HEK293 (cell line): Measurements from ENCODE around the gene PKN3.

Experiments
- CTCF ChIP-seq: fragments of 450-650 bp; formaldehyde crosslinking; IDR thresholded peaks from 2 replicates; pipeline ENCODE4 v1.5.1; 2016; ENCODE audit warnings: missing biosample characterization, missing genetic modification characterization
- GLI2 ChIP-seq: fragments of 450-650 bp; formaldehyde crosslinking; IDR thresholded peaks from 2 replicates; pipeline ENCODE4; 2017; ENCODE audit warnings: missing biosample characterization, missing genetic modification characterization, low read depth, borderline replicate concordance
- MEIS1 ChIP-seq: sonication (generic); formaldehyde crosslinking; IDR thresholded peaks from 2 replicates; pipeline ENCODE4 v1.8.1; 2022; ENCODE audit warnings: missing genetic modification reagents, mild to moderate bottlenecking, borderline replicate concordance
- ZEB2 ChIP-seq: fragments of 450-650 bp; formaldehyde crosslinking; IDR thresholded peaks from 2 replicates; pipeline ENCODE4 v1.5.1; 2016; ENCODE audit warnings: missing biosample characterization, missing genetic modification characterization
- ZFP37 ChIP-seq: fragments of 450-650 bp; formaldehyde crosslinking; IDR thresholded peaks from 2 replicates; pipeline ENCODE4 v1.5.1; 2016; ENCODE audit warnings: missing biosample characterization, missing genetic modification characterization
- ZNF184 ChIP-seq: fragments of 450-650 bp; IDR thresholded peaks from 2 replicates; pipeline ENCODE4 v1.5.1; 2018; ENCODE audit warnings: missing biosample characterization, mild to moderate bottlenecking, missing genetic modification characterization
- ZNF274 ChIP-seq, 2 experiments: fragments of 200-500 bp in 1 of 2; fragments of 450-650 bp in 1 of 2; sonication (Bioruptor generic) in 1 of 2; formaldehyde crosslinking in 1 of 2; IDR thresholded peaks; 2 replicates each; pipeline versions ENCODE4 v1.5.1 to v1.6.1; 2014 to 2016; ENCODE audit warnings: borderline replicate concordance in 1 of 2, inconsistent platforms in 1 of 2, low read length in 1 of 2, missing biosample characterization in 1 of 2, missing genetic modification characterization in 1 of 2
- ZNF426 ChIP-seq: fragments of 450-650 bp; formaldehyde crosslinking; IDR thresholded peaks from 2 replicates; pipeline ENCODE4 v1.5.1; 2017; ENCODE audit warnings: missing biosample characterization, missing genetic modification characterization, mild to moderate bottlenecking, inconsistent platforms, moderate library complexity
- TF ChIP-seq, protein P1 (sequence below): sonication (generic); formaldehyde crosslinking; IDR thresholded peaks from 2 replicates; pipeline ENCODE4 v1.8.1; 2022; ENCODE audit warnings: mild to moderate bottlenecking, moderate library complexity, missing genetic modification reagents
- TF ChIP-seq, protein P2 (sequence below): fragments of 450-650 bp; formaldehyde crosslinking; IDR thresholded peaks from 2 replicates; pipeline ENCODE4 v1.5.1; 2016; ENCODE audit warnings: missing biosample characterization, missing genetic modification characterization

DNA sequence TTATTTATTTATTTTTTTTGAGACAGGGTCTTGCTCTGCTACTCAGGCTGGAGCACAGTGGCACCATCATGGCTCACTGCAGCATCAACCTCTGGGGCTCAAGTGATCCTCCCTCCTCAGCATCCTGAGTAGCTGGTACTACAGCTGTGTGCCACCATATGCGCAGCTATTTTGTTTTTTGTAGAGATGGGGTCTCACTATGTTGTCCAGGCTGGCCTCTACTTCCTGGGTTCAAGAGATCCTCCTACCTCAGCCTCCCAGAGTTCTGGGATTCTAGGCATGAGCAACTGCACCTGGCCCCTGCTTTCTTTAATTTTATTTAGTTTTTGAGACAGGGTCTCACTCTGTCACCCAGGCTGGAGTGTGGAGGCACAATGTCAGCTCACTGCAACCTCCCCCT is 41.1 kb downstream of the PKN3 start:
- TF ChIP-seq, protein P1, sequence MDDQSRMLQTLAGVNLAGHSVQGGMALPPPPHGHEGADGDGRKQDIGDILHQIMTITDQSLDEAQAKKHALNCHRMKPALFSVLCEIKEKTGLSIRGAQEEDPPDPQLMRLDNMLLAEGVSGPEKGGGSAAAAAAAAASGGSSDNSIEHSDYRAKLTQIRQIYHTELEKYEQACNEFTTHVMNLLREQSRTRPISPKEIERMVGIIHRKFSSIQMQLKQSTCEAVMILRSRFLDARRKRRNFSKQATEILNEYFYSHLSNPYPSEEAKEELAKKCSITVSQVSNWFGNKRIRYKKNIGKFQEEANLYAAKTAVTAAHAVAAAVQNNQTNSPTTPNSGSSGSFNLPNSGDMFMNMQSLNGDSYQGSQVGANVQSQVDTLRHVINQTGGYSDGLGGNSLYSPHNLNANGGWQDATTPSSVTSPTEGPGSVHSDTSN (CRISPR knock-in tag) = no peak
- TF ChIP-seq ZEB2 (tag by site-specific recombination) = no peak
- TF ChIP-seq ZFP37 (tag by site-specific recombination) = no peak
- TF ChIP-seq ZNF184 (tag by site-specific recombination) = no peak
- no peak for TF ChIP-seq CTCF (tag by site-specific recombination)
- no peak for TF ChIP-seq ZNF274 (IDR thresholded peaks at IDR 0.05; ENCODE audit: low read length)
- no peak for TF ChIP-seq ZNF274 (tag by site-specific recombination; IDR thresholded peaks at IDR 0.05; ENCODE audit: borderline replicate concordance)
- TF ChIP-seq ZNF426 (tag by site-specific recombination) = no peak
- TF ChIP-seq GLI2 (tag by site-specific recombination) = no peak
- TF ChIP-seq MEIS1 = no peak
- TF ChIP-seq, protein P2, sequence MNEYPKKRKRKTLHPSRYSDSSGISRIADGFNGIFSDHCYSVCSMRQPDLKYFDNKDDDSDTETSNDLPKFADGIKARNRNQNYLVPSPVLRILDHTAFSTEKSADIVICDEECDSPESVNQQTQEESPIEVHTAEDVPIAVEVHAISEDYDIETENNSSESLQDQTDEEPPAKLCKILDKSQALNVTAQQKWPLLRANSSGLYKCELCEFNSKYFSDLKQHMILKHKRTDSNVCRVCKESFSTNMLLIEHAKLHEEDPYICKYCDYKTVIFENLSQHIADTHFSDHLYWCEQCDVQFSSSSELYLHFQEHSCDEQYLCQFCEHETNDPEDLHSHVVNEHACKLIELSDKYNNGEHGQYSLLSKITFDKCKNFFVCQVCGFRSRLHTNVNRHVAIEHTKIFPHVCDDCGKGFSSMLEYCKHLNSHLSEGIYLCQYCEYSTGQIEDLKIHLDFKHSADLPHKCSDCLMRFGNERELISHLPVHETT (tag by site-specific recombination) = no peak
